Fibroblast of skin of left quadriceps (primary cell): ENCODE data around the gene PAM.

Source experiments
- DNase-seq, 2 experiments: peaks; one replicate each; pipeline ENCODE4 v3.0.0-alpha.2; 2013; ENCODE audit warnings: low read depth in 2 of 2

Gene PAM

GRCh38 chr5:102858808-102859207 is 103.7 kb downstream of the PAM start:
- no peak for DNase-seq

- no peak for DNase-seq
Observed at GRCh38 chr5:102860035-102860434, 104.9 kb downstream of the PAM start.

GRCh38 chr5:102863058-102863457 is 108.0 kb downstream of the PAM start:
- no peak for DNase-seq

GRCh38 chr5:102863764-102864560 is 108.9 kb downstream of the PAM start:
- no peak for DNase-seq

GRCh38 chr5:102865171-102865509 is 110.0 kb downstream of the PAM start:
- DNase-seq: no peak

GRCh38 chr5:102865510-102866236 is 110.6 kb downstream of the PAM start:
- DNase-seq: peak; percentile 80 to 81

GRCh38 chr5:102866237-102866600 is 111.1 kb downstream of the PAM start:
- no peak for DNase-seq

GRCh38 chr5:102867992-102868662 is 113.0 kb downstream of the PAM start:
- no peak for DNase-seq

- DNase-seq: no peak
Observed at GRCh38 chr5:102869230-102869629, 114.1 kb downstream of the PAM start.

- DNase-seq: no peak
Observed at GRCh38 chr5:102873379-102873932, 118.4 kb downstream of the PAM start.

GRCh38 chr5:102874054-102874453 is 118.9 kb downstream of the PAM start:
- DNase-seq: no peak

- DNase-seq: no peak
Observed at GRCh38 chr5:102875721-102876123, 120.6 kb downstream of the PAM start.

- DNase-seq: no peak
Observed at GRCh38 chr5:102876610-102877009, 121.5 kb downstream of the PAM start.

GRCh38 chr5:102879741-102880140 is 124.6 kb downstream of the PAM start:
- no peak for DNase-seq

- DNase-seq: no peak
Observed at GRCh38 chr5:102886586-102886985, 131.5 kb downstream of the PAM start.

- DNase-seq: no peak
Observed at GRCh38 chr5:102888483-102888882, 133.4 kb downstream of the PAM start.

GRCh38 chr5:102889033-102889432 is 133.9 kb downstream of the PAM start:
- DNase-seq: no peak

GRCh38 chr5:102890133-102890532 is 135.0 kb downstream of the PAM start:
- no peak for DNase-seq

GRCh38 chr5:102891175-102891574 is 136.1 kb downstream of the PAM start:
- no peak for DNase-seq

- DNase-seq: no peak
Observed at GRCh38 chr5:102893942-102894341, 138.8 kb downstream of the PAM start.

- DNase-seq: no peak
Observed at GRCh38 chr5:102895234-102895633, 140.1 kb downstream of the PAM start.

GRCh38 chr5:102895976-102896375 is 140.9 kb downstream of the PAM start:
- DNase-seq: no peak
